ENCODE data around the gene GPS1. TPM values are rescaled to one million over a fixed set of nuclear protein-coding genes. Genes with fewer than 3 reads are reported as not detected.

The GPS1 gene
- total and polyA plus RNA-seq, 10 donors: 61.5 to 109 (median 68.9) TPM

DNA sequence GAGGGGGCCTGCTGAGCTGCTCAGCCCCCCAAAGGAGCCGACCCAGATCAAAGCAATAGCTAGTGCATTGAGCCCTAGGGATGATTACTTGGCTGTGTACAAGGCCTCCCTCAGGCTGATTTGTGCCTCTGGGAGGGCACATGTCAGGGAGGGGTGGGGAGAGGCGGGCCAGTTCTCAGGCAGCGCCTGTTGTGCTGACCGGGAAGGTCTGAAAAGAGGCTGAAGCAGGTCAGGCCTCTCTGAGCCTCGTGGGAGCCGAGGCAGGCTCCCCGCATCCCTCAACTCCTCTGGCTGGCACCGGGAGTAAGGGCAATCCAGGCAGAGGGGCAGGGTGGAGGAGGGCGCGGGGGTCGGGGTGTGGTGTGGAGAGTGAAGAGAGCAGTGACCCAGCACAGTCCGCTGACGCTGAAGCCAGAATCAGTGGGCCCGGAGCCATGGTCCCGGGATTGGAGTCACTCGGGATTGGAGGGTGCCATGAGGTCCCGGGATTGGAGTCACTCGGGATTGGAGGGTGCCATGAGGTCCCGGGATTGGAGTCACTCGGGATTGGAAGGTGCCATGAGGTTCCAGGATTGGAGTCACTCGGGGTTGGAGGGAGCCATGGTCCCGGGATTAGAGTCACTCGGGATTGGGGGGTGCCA, 17.2 kb upstream of the GPS1 start:
- TF ChIP-seq POLR2AphosphoS5 (IDR thresholded peaks at IDR 0.05): no peak
- TF ChIP-seq, protein P1, sequence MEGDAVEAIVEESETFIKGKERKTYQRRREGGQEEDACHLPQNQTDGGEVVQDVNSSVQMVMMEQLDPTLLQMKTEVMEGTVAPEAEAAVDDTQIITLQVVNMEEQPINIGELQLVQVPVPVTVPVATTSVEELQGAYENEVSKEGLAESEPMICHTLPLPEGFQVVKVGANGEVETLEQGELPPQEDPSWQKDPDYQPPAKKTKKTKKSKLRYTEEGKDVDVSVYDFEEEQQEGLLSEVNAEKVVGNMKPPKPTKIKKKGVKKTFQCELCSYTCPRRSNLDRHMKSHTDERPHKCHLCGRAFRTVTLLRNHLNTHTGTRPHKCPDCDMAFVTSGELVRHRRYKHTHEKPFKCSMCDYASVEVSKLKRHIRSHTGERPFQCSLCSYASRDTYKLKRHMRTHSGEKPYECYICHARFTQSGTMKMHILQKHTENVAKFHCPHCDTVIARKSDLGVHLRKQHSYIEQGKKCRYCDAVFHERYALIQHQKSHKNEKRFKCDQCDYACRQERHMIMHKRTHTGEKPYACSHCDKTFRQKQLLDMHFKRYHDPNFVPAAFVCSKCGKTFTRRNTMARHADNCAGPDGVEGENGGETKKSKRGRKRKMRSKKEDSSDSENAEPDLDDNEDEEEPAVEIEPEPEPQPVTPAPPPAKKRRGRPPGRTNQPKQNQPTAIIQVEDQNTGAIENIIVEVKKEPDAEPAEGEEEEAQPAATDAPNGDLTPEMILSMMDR (IDR thresholded peaks at IDR 0.05 in 8 of 11, conservative IDR thresholded peaks at IDR 0.05 in 3 of 11): no peak
- no peak for DNase-seq
- Histone ChIP-seq H3K27me3 (replicated peaks in 1 of 7) (peaks cover 0 to 24% (median 7%) of the 10 kb centered on the region in 7 donors), H3K4me1 (peaks cover 16 to 69% (median 47%) of the 10 kb centered on the region in 6 donors), H3K36me3 (peaks cover 0 to 14% (median 0%) of the 10 kb centered on the region in 6 donors), H3K9me3 (no peaks in the 10 kb centered on the region), H3K4me3 (no peak overlapping the region), H3K27ac (no peak overlapping the region)
- intact Hi-C loops (cut with DNase I; ENCODE audit: low total_unique reads): no loop called here
- WGBS, 5 donors: 85 to 95% (median 93%) methylated on average over 22 to 23 of the region's 23 CpGs

DNA sequence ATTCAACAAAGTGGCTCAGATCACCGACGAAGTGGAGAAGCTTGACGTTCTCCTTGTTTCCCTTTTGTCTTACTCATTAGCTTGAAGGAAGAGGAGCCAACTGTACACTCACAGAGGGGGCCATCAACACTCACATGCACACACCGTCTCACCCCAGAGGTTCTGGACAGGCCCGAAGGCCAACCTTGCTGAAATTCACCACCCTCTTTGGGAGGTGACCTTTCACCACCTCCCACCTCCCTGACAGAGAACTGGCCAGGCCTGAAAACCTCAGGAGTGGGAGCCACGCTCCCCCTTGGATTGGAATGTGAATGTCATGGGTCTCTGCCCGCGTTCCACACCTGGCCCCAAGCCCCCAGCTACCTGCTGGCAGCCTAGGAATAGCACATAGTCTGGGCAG, 16.2 kb upstream of the GPS1 start:
- H3K4me3 ChIP-seq: no peak overlapping the region
- peaks cover 0 to 19% (median 7%) of the 10 kb centered on the region in 7 donors for H3K27me3 ChIP-seq (replicated peaks in 1 of 7)
- H3K36me3 ChIP-seq: peaks cover 0 to 12% (median 0%) of the 10 kb centered on the region in 6 donors
- no peak for DNase-seq
- H3K27ac ChIP-seq: no peak overlapping the region
- intact Hi-C loops (cut with DNase I; ENCODE audit: low total_unique reads): no loop called here
- no peaks in the 10 kb centered on the region for H3K9me3 ChIP-seq
- TF ChIP-seq POLR2A (IDR thresholded peaks at IDR 0.05) (no peak), POLR2AphosphoS5 (IDR thresholded peaks at IDR 0.05) (no peak)
- TF ChIP-seq, protein P1 (IDR thresholded peaks at IDR 0.05 in 8 of 11, conservative IDR thresholded peaks at IDR 0.05 in 3 of 11): no peak
- peaks cover 9 to 59% (median 37%) of the 10 kb centered on the region in 6 donors for H3K4me1 ChIP-seq
- 83 to 96% (median 93%) methylated on average over 7 to 8 of the region's 8 CpGs for WGBS, 5 donors

DNA sequence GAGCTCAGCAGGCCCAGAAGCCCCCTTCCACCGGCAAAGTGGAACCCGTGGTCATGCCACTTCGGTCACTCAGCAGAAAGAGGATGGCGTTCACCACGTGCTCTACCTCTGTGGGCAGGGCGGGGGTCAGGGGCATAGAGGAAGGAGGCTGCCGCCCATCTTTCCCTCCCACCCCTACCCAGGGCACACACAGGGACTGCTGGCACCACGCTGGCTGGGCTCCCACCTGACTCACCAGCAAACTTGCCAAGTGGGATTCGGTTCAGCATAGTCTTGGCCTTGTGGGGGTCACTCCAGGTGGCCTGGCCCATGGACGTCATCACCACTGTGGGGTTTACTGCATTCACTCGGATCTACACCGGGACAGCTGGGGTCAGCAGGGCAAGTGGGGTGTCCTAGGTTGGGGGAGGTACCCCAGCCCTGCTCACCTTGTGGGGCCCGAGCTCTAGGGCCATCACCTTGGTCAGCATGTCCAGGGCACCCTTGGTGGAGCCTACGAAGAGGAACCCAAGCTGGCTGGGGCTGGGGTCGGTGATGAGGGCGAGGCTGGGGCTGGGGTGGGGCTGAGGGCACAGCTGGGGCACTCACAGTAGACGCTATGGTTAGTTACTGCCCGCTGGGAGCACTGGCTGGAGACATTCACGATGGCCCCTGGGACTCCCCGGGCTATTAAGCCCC, 15.6 kb upstream of the GPS1 start:
- H3K9me3 ChIP-seq: no peaks in the 10 kb centered on the region
- TF ChIP-seq POLR2AphosphoS5 (IDR thresholded peaks at IDR 0.05) (no peak), POLR2A (IDR thresholded peaks at IDR 0.05) (no peak)
- TF ChIP-seq, protein P1 (IDR thresholded peaks at IDR 0.05 in 8 of 11, conservative IDR thresholded peaks at IDR 0.05 in 3 of 11): no peak
- WGBS, 5 donors: 86 to 94% (median 91%) methylated on average over 8 to 20 of the region's 20 CpGs
- DNase-seq: no peak
- peaks cover 0 to 13% (median 7%) of the 10 kb centered on the region in 7 donors for H3K27me3 ChIP-seq (replicated peaks in 1 of 7)
- H3K4me3 ChIP-seq: peak overlapping the region in 5 of 8 donors; percentile 59 to 81 (median 60)
- H3K4me1 ChIP-seq: peaks cover 6 to 53% (median 31%) of the 10 kb centered on the region in 6 donors
- peaks cover 0 to 12% (median 0%) of the 10 kb centered on the region in 6 donors for H3K36me3 ChIP-seq
- peak overlapping the region in 4 of 8 donors; percentile 95 to 97 (median 96) for H3K27ac ChIP-seq
- intact Hi-C loops (cut with DNase I; ENCODE audit: low total_unique reads): no loop called here

DNA sequence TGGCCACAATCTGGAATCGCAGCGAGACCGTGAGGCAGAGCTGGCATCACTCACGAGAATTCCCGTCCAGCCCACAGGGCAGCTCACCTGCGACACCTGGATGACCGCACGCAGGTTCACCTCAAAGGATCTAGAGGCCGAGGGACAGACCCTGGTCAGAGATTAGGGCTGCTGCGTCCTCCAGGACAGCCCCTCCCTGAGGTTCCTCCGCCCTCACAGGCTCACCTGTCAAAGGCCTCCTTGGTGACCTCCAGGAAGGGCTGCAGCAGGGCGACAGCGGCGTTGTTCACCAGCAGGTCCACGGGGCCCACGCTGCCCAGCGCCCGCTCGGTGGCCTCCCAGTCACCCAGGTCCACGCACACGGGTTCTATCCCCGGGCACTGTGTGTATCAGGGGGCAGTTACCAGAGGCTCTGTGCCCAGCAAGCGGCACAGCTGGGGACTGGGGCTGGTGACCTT, 15.0 kb upstream of the GPS1 start:
- TF ChIP-seq POLR2AphosphoS5 (IDR thresholded peaks at IDR 0.05) (no peak), POLR2A (IDR thresholded peaks at IDR 0.05) (no peak)
- TF ChIP-seq, protein P1 (IDR thresholded peaks at IDR 0.05 in 8 of 11, conservative IDR thresholded peaks at IDR 0.05 in 3 of 11): no peak
- Histone ChIP-seq H3K36me3 (peaks cover 0 to 12% (median 0%) of the 10 kb centered on the region in 6 donors), H3K9me3 (no peaks in the 10 kb centered on the region), H3K4me3 (peak overlapping the region; percentile 53 to 81 (median 63)), H3K4me1 (peaks cover 6 to 51% (median 30%) of the 10 kb centered on the region in 6 donors), H3K27ac (peak overlapping the region; percentile 77 to 98 (median 96)), H3K27me3 (replicated peaks in 1 of 7) (peaks cover 0 to 11% (median 7%) of the 10 kb centered on the region in 7 donors)
- intact Hi-C loops (cut with DNase I; ENCODE audit: low total_unique reads): no loop called here
- WGBS, 5 donors: 47 to 88% (median 49%) methylated on average over 5 to 23 of the region's 23 CpGs
- DNase-seq: no peak

Data from spleen (tissue), 11 donors.